NCI-H460 (cell line): ENCODE data around the gene CPD. TPM values are rescaled to one million over a fixed set of nuclear protein-coding genes. Genes with fewer than 3 reads are reported as not detected.

ENCODE experiments used
- DNase-seq: peaks from one replicate; pipeline ENCODE4 v3.0.0-alpha.2; 2016; ENCODE audit warnings: low read depth; ENCODE audit errors: extremely low read depth
- total RNA-seq: library from RNA; depleted of rRNA; stranded (reverse); fragments of >200 nt; shearing (Covaris generic); gene quantifications from 2 replicates; pipeline ENCODE4 v1.2.3, GENCODE V29; 2014

Gene CPD
- total RNA-seq, 1 experiment from 2014 or later = 97.9 TPM

DNA sequence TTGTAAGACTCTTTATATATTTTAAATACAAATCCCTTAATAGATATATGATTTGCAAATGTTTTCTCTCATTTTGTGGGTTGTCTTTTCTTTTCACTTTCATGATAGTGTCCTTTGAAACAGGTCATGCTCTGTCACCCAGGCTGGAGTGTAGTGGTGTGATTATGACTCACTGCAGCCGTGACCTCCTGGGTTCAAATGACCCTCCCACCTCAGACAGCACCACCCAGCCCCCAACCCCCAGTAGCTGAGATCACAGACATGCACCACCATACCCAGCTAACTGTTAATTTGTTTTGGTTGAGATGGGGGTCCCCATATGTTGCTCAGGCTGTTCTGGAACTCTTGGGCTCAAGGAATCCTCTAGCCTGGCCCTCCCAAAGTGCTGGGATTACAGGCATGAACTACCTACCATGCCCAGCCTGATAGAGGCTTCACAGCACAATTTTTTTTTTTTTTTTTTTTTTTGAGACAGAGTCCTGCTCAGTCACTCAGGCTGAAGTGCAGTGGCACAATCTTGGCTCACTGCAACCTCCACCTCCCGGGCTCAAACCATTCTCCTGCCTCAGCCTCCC, 26.4 kb upstream of the CPD start:
- DNase-seq = no peak

GRCh38 chr17:30354701-30355100, 24.0 kb upstream of the CPD start:
- DNase-seq = no peak

DNA sequence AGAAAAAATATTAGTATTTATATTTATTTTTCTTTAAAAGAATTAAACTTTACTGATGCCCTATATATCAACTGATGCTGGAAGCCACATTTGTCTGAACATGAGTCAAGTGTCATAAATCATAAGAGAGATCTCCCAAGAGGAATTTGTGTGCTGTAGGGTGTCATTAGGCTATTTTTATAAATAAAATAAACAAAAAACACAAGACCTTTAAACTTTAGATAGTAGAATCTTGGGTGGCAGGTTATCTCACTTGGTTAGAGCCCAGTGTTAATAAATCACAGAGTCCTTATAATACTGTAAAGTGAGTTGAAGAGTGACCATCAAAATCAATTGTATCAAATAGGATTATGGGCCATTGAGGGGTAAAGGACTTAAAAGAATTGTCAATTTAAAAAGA, 21.3 kb upstream of the CPD start:
- DNase-seq = no peak

- no peak for DNase-seq
Observed at GRCh38 chr17:30358055-30358760, 20.5 kb upstream of the CPD start.

GRCh38 chr17:30360086-30360808, 18.5 kb upstream of the CPD start:
- no peak for DNase-seq

GRCh38 chr17:30361766-30362279, 16.9 kb upstream of the CPD start:
- no peak for DNase-seq

DNA sequence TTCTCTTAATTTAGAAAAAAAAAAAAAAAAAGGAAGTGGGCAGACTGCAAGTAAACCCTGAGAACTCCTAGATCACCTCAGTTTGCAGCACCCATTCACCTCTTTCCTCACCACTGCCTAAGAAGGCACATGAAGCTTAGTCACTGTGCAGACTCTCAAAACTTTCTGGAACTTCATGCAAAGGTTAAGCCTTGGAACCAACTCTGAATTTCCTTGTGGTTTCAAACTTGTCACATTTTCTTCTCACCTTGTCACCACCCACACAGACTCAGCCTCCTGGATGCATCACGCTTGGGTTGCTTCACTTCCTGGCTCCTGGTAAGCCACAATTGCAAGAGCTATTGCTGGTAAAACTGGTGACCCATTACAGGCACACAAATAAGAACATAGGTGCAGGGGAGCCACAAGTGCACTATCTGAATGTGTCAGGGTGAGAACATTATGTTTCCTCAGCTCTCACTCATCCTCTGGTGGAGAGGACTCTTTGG, 15.0 kb upstream of the CPD start:
- DNase-seq = no peak

DNA sequence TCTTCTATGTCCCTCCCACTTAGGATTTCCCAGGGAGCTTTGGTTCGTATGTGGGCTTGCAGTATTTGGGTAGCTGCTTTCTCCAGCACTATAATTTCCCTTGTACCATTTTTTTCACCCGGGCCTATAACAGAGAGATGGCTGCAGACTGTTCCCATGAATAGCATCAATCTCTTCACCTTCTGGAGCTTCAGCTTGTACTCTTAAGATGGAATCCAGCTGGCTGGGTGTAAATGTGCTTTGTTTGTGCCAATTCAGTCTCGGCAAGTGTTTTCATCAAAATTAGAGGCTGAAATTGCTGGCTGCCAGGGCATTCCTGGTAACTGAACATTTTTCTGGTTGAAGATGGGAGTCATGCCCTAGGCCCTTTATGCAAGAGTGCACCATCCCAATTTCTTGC, 12.2 kb upstream of the CPD start:
- DNase-seq = no peak

DNA sequence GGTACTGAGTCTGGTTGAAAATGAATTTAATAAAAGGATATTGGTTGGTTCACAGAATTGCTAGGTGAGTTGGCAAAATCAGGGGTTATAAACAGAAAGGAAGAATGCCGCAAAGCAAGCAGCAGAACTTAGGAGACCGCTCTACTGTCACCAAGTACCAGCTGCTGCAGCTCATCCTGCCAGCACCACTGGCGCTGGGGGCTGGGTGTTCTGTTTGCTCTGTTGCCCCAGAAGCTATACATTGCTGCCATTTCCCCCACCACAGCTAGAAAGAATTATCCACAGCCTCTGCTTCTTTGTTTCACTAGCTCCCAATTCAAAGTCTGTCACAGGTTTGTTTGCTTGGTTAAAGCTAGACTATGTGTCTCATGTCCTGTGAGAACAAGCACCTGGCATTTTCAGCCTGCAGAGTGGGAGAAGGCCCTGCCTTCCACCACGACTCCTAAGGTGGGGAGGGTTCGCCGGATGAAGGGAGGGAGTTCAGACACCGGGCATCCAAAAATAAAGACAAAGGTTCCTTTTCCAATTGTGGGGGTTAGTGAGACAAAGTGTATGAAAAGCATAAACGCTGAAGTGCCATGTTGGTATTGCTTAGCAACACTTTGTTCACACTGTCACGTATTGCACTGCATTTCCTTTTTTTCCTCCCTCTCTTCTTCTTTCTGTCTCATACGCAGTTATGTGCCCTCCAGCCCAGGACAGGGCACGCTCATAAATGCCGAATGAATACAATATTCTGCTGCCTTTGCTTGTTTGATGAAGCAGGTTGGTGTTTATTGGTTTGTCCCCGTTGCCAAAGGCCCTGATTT, 9.6 kb upstream of the CPD start:
- no peak for DNase-seq

- DNase-seq = no peak
Observed at GRCh38 chr17:30369995-30370394, 8.7 kb upstream of the CPD start.

DNA sequence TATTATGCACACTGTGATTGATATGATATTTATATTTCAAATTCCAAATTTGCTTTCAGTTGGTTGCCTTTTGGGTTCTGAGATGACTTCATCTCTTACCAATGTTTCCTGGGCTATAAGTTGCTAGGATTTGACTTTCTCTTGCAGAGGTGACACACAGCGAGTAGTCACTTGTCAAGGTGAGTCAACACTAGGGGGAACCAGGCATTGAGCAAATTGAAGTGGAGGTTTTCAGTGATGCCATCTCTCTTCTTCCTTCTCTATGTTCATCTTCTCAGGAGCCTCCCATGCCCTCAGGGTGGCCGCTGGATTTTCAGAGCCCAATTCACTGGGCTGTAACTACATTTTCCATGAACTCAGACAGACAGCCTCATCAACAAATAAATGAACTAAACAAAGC, 6.0 kb upstream of the CPD start:
- no peak for DNase-seq

DNA sequence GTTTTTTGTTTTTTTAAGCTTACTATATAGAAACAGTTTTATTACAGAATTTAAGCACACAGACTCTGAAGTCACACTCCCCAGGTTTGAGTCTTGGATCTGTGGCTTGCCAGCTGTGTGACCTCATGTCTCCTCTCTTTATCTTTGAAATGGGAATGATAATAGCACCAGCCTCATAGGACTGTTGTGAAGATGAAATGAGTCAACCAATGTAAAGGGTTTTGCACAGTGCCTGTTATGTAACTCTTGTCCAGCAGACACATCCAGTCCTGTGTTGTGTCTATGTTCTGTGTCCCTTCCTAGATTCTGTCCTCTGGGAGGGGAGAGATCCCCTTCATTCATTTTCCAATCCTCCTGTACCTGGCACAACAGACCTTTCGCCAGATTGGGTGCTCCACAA, 3.1 kb upstream of the CPD start:
- no peak for DNase-seq

DNA sequence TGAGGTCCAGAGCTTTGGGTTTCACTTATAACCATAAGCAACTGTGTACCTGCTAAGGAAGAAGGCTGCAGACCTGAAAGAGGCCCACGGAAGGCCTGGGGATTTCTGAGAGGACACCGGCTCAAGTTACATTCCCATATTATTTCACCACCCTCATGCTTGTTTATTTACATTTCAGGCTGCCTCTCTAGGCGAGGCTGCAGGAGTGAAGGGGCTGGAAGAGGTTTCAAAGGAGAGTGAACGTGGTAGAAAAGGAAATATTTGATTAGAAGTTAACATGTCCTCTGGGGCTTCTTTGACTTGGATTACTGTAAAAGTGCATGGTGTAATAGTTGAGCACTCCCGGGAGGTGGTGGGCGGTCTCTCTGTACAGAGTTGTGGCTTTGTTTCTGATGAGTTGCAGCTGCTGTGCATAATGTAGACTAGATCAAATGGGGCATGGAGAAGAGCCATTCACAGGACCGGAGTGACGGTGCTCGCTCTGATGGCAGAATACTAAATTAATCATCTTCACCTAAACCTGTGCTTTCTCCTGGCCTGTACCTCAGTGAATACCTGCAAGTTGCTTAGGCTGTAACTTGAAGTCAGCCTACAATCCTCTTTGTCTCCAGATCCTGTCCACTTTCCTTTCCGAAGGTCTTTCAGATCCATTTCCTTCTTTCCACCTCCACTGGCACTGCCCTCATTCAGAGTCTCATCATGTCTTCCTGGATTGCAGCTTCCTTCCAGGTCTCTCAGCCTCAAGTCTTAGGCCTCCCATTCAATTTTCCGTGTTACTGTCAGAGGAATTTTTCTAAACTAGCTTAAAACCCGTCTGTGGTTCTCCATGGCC, 1.9 kb upstream of the CPD start:
- peak; percentile 29 for DNase-seq

GRCh38 chr17:30377574-30378240, 1.0 kb upstream of the CPD start:
- DNase-seq = no peak

DNA sequence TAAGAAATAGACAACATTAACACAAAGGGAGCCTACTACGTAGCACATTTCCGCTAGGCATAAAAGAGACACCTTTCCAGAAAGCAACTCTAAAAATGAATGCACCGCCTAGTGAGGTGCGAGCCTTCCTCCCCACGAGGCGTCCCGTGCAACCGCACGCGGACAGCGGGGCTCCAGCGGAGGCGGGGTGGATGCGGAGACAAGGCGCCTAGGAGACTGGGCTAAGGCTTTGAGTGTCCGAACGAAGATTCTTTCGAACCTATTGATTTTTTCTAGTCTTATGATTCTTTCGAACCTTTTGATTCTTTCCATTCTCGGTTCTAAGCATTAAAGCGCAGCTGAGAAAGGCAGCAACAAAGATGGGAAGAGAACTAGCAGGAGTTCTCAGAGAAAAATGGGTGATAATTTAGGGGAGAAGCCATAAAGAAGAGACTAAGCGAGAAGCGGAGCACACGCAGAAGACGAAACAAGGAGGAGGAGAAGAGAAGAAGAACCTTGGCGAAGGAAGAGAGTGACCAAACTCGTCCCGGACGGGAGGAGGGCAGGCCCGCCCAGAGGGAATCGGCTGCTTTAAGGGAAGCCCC, 394 bp upstream of the CPD start:
- DNase-seq = no peak

- DNase-seq = no peak
Observed at GRCh38 chr17:30379303-30379902, 676 bp downstream of the CPD start.

- no peak for DNase-seq
Observed at GRCh38 chr17:30379903-30380381, 1.2 kb downstream of the CPD start.

DNA sequence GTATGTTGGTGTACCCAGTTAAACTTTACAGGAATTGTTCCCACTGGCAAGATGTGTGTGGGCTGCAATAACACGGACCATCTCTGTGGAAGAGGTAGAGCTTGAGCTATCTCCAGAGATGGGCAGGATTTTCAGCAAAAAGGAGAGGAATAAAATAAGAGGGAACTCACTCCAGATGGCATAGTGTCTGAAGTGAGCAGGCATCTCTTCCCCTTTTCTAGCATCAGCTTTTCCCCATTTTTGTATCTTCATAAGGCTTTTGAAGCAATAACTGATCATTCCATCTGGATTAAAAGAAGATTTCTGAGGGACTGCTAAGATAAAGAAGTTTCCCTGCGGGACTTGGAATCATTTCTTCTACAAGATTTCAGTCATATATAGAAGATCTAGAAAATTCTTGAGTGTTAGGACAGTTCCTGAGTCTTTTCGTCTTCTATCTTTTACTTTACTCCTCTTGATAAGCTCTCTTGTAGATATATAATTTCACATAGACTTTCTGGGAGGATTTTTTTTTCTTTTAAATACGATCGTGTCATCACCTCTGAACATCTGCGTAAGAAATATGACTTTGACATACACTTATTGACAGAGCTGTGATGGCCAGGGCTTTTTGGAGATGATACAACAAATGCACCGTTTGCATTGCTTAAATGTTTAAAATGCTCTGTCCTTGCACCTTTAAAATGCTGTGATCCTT, 2.1 kb downstream of the CPD start:
- DNase-seq = no peak
